ENCODE measurements around the gene ANKRD39. TPM values are rescaled to one million over a fixed set of nuclear protein-coding genes. Genes with fewer than 3 reads are reported as not detected.
"Not testable (repeated sequence)": the region's sequence is repeated elsewhere in the genome, so short reads cannot be mapped to it uniquely, and the experiment has no call there.

The ANKRD39 gene
- total RNA-seq, 4 donors from 2014 or later, result 5.8 to 17.3 (median 15.4) TPM

DNA sequence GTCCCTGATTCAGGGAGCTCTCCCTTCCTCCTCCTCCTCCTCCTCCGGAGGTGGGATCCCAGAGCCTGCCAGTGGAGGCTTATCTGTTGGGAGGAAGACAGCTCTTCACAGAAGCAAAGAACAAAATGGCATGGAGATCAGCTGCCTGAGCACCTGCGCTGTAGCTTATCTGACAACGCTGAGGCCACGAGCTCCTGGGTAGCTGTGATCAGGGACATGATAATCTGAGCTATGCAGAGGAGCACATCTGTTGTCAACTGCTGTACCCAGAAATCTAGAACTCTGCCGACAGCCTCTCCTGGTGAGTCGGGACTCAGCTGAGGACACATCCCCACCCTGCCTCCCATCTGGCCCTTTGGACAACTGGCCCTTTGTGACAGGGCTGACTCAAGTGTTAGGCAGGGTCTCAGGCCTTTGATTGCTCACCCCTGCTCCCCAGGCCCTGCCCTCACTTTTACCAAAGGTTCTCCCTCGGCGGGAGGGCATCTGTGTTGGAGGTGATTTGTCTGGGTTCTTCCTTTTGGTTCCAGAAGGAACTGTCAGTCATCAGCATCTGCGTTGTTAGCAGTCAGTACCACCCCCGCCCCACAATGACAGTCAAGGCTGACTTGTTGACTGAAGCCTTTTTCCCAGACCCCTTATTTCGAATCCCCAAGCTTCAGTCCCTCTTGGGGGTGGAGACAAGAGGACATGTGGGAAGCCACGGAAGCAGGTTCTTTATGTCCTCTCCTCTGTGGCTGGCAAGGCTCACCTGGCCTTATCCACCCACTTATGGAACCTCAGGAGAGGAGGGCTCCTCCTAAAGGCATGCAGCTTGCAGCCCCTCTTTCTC lies 47.6 kb downstream of the ANKRD39 start:
- TF ChIP-seq, protein P1, sequence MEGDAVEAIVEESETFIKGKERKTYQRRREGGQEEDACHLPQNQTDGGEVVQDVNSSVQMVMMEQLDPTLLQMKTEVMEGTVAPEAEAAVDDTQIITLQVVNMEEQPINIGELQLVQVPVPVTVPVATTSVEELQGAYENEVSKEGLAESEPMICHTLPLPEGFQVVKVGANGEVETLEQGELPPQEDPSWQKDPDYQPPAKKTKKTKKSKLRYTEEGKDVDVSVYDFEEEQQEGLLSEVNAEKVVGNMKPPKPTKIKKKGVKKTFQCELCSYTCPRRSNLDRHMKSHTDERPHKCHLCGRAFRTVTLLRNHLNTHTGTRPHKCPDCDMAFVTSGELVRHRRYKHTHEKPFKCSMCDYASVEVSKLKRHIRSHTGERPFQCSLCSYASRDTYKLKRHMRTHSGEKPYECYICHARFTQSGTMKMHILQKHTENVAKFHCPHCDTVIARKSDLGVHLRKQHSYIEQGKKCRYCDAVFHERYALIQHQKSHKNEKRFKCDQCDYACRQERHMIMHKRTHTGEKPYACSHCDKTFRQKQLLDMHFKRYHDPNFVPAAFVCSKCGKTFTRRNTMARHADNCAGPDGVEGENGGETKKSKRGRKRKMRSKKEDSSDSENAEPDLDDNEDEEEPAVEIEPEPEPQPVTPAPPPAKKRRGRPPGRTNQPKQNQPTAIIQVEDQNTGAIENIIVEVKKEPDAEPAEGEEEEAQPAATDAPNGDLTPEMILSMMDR (IDR thresholded peaks at IDR 0.05), result no peak
- TF ChIP-seq POLR2A (IDR thresholded peaks at IDR 0.05), result no peak
- Histone ChIP-seq H3K4me1 (peaks cover 0 to 45% (median 4%) of the 10 kb centered on the region in 4 donors), H3K36me3 (peaks cover 0 to 24% (median 0%) of the 10 kb centered on the region in 3 donors), H3K27me3 (no peaks in the 10 kb centered on the region), H3K4me3 (no peak overlapping the region), H3K27ac (no peak overlapping the region), H3K9me3 (no peaks in the 10 kb centered on the region)
- no peak for DNase-seq

DNA sequence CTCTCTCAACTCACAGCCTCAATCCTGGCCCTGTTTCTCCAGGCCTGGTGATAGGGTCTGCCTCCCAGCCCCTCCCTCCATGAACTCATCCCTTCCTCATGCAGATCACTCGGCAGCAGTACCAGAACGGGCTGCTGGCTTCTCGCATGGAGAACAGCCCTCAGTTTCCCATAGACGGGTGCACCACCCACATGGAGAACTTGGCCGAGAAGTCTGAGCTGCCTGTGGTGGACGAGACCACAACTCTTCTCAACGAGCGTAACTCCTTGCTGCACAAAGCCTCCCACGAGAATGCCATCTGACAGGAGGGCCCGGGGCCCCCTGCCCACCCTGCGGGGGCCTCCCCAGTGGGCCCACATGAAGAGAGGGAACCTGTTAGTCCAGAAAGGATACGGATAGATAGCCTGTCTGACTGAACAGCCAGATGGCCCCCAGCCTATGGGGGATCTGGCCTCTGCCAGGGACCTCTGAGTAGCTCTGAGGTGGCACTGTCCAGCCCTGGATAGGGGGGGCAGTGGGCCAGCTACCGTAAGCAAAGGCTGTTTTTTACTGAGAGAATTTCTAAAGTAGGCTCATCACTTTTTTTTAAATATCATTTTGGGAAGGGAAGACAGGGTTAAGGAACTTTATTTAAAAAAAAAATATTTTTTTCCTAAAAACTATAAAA lies 48.5 kb downstream of the ANKRD39 start:
- Histone ChIP-seq H3K36me3 (peaks cover 0 to 29% (median 0%) of the 10 kb centered on the region in 3 donors), H3K9me3 (no peaks in the 10 kb centered on the region), H3K27me3 (no peaks in the 10 kb centered on the region), H3K4me3 (no peak overlapping the region), H3K27ac (no peak overlapping the region), H3K4me1 (peaks cover 0 to 41% (median 3%) of the 10 kb centered on the region in 4 donors)
- DNase-seq, result no peak
- TF ChIP-seq, protein P1 (IDR thresholded peaks at IDR 0.05), result no peak

DNA sequence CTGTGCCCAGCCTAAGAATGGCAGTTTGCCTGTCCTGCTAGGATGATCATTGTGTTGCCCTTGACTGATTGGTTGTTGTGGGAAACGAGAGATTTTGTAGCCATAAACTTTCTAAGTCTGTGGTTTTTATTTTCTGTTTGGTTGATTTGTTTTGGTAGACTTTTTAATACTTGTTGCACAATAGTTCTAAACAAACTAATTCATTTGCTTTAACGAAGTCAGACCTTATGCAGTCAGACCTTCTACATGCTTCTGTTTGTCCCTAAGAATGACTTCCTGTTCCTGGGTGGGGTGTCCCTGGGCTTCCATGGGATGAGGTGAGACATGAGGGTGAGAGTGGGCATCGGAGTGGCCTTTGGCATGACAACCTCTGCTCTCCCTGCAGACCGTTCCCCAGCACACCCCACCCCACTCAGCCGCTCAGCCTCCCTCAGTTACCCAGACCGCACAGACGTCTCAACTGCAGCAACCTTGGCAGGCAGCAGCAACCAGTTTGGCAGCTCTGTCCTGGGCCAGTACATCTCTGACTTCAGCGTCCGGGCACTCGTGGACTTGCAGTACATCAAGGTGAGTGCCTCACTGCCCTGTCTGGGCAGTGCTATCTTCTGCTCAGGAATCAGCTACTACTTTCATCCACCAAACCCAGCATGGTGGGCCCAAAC lies 49.5 kb downstream of the ANKRD39 start:
- Histone ChIP-seq H3K27ac (peak overlapping the region in 2 of 4 donors; percentile 17 to 79), H3K4me3 (no peak overlapping the region), H3K27me3 (no peaks in the 10 kb centered on the region), H3K9me3 (no peaks in the 10 kb centered on the region), H3K36me3 (peaks cover 0 to 33% (median 0%) of the 10 kb centered on the region in 3 donors), H3K4me1 (peaks cover 0 to 32% (median 3%) of the 10 kb centered on the region in 4 donors)
- no peak for TF ChIP-seq POLR2A (IDR thresholded peaks at IDR 0.05)
- TF ChIP-seq, protein P1 (IDR thresholded peaks at IDR 0.05), result no peak
- DNase-seq, result no peak

DNA sequence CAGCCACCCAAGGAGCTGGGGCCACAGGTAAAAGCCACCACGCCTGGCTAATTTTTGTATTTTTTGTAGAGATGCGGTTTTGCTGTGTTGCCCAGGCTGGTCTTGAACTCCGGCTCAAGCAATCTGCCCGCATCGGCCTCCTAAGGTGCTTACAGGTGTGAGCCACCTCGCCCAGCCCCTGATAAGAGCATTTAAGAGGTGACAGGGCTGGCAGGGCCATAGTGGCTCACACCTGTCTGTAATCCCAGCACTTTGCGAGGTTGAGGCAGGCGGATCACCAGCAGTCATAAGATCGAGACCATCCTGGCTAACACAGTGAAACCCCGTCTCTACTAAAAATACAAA lies 50.7 kb downstream of the ANKRD39 start:
- H3K27me3 ChIP-seq, result no peaks in the 10 kb centered on the region
- no peaks in the 10 kb centered on the region for H3K9me3 ChIP-seq
- peaks cover 0 to 22% (median 4%) of the 10 kb centered on the region in 4 donors for H3K4me1 ChIP-seq
- H3K27ac ChIP-seq, result peak overlapping the region; percentile 29 to 81 (median 76)
- TF ChIP-seq, protein P1 (IDR thresholded peaks at IDR 0.05), result no peak
- TF ChIP-seq POLR2A (IDR thresholded peaks at IDR 0.05), result no peak
- DNase-seq, result no peak
- H3K4me3 ChIP-seq, result peak overlapping the region in 1 of 4 donors; percentile 26
- peaks cover 0 to 45% (median 0%) of the 10 kb centered on the region in 3 donors for H3K36me3 ChIP-seq

DNA sequence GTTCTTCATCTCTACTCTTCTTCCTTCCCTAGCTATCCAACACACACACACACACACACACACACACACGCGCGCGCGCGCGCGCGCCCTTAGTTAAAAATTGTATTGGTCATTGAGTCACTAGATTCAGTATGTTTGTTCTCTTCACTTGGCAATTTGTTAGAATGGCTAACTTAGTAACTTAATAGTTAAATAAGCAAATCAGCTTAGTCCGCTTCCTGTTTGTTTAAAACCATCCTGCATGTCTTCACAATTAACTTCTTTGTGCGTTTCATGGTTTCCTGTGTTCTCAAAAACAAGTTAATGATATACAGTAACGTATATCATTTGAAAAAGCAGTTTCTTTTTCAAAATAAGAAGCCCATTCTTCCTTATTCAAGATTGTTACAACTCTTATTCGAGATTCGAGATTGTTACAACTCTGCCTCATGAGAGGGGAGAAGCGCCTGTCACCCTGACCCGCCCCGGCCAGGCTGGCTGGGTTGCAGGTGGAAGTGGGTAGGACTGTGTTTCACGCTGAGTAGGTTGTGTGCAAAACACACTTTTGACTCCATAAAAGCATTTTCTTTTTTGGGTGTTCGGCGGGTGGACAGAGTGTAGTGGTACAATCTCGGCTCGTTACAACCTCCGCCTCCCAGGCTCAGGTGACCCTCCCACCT lies 51.2 kb downstream of the ANKRD39 start:
- Histone ChIP-seq H3K27me3 (no peaks in the 10 kb centered on the region), H3K27ac (peak overlapping the region; percentile 29 to 81 (median 76)), H3K36me3 (peaks cover 0 to 48% (median 0%) of the 10 kb centered on the region in 3 donors), H3K4me1 (peaks cover 0 to 18% (median 4%) of the 10 kb centered on the region in 4 donors), H3K9me3 (no peaks in the 10 kb centered on the region), H3K4me3 (peak overlapping the region in 1 of 4 donors; percentile 26)
- peak; percentile 44 to 70 (median 65) for DNase-seq
- TF ChIP-seq POLR2A (IDR thresholded peaks at IDR 0.05), result no peak
- TF ChIP-seq, protein P1 (IDR thresholded peaks at IDR 0.05), result no peak

DNA sequence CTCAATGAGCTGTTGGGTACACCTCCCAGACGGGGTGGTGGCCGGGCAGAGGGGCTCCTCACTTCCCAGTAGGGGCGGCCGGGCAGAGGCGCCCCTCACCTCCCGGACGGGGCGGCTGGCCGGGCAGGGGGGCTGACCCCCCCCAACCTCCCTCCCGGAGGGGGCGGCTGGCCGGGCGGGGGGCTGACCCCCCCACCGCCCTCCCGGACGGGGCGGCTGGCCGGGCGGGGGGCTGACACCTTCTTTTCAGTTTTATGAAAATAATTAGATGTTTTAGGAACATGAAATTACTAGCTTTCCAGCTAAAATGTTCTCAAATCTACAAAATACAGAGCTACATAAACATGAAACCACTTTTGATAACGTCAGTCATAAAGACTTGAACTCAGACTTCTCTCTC lies 51.9 kb downstream of the ANKRD39 start:
- Histone ChIP-seq H3K4me1 (peaks cover 0 to 20% (median 5%) of the 10 kb centered on the region in 4 donors), H3K36me3 (peaks cover 0 to 54% (median 0%) of the 10 kb centered on the region in 3 donors), H3K27ac (peak overlapping the region; percentile 29 to 81 (median 62))
- not testable (repeated sequence) for H3K9me3 ChIP-seq, H3K4me3 ChIP-seq, H3K27me3 ChIP-seq
- peak in 1 of 3 donors; percentile 4 for DNase-seq

All from Peyer's patch (tissue), 4 donors.